ENCODE data around the gene TLE2.
"Not testable (repeated sequence)": the region's sequence is repeated elsewhere in the genome, so short reads cannot be mapped to it uniquely, and the experiment has no call there.

TLE2 gene

DNA sequence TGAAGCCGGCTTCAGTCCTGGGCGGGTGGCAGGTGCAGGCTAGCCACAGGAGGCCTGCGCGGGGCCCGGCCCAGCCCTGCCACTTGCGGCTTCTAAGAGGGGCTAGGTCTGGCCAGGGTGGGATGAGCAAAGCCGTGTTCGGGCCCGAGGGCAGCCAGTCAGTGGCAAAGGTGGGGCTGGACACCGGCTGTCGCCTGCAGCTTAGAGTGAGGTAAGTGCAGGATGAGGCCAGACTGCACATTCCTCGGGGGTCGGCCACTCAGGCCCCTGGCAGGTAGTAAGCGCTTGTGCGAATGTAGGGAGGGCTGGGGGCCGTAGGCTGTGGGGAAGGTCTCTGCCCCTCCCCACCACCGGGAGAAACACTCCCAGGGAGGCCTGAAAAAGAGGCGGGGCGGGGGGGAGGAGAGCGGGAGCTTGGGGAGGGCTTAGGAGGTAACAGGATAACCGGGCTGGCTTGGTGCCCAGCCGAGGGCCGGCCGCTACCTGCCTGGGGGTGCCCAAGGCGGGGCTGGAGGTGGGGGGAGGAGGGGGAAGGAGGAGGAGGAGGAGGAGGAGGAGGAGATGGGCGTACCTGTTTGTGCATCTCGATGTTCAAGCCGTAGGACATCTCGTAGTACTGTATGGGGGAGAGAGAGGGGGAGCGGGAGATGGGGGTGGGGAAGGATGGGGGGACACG lies 26.8 kb upstream of the TLE2 start:
- peaks cover 14 to 72% (median 50%) of the 10 kb centered on the region in 4 experiments for H3K36me3 ChIP-seq (ENCODE audit: control insufficient read depth in 4 of 4, insufficient read depth in 4 of 4, low read length in 3 of 4)

DNA sequence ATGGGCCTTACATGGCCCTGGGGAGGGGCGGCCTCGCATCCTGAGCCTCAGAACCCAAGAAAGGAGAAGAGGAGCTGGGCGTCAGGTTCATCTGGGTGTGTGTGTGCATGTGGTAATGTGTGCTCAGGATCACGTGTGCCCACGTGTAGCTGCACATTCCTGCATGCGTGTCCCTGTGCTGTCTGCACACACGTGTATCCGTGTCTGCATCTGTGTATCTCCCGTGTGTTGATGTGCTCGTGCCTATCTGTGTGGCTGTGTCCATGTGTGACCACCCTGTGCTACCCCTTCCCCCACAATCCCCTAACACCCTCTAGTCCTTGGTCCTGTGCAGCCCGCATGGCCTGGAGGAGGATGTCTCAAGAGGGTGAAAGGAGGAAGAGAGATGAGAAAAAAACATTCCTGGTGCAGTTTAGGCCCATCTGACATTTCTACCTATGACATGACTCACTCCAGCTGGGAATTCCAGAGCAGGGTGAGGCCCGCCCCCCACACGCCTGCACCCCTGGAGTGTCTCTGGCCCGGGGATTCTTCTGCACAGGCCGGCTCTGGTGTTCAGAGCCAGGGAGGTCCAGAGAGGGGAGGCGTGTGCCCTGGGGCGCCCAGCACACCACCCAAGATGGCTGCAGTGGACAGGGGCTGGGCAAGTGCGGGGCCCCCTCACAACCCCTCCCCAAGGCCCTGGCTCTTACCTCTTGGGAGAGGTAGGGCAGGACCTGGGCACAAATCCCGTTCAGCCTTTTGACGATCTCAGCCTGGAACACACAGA lies 26.1 kb upstream of the TLE2 start:
- H3K36me3 ChIP-seq (ENCODE audit: control insufficient read depth in 4 of 4, insufficient read depth in 4 of 4, low read length in 3 of 4): peaks cover 14 to 72% (median 50%) of the 10 kb centered on the region in 4 experiments
- POLR2A ChIA-PET: no interaction called here
- H3K4me1 ChIP-seq (ENCODE audit: control extremely low read depth in 1 of 4, control insufficient read depth in 4 of 4, insufficient read depth in 4 of 4, low read length in 3 of 4): peaks cover 0 to 6% (median 5%) of the 10 kb centered on the region in 4 experiments
- CTCF ChIA-PET: interaction anchor here (0.8 to 2.5 kb wide), 2 partner anchors 13 to 19 kb away, joined by 3 to 9 read pairs; no protein-coding TSS in a partner anchor
- H3K27me3 ChIP-seq (replicated peaks in 2 of 5; ENCODE audit: control insufficient read depth in 4 of 5, insufficient read depth in 5 of 5, low read length in 4 of 5): no peaks in the 10 kb centered on the region
- 95% methylated on average over 17 of the region's 20 CpGs for WGBS (ENCODE audit: insufficient coverage)
- H3K9me3 ChIP-seq (ENCODE audit: control extremely low read depth in 1 of 5, control insufficient read depth in 4 of 5, insufficient read depth in 2 of 5, low read depth in 1 of 5, low read length in 4 of 5): no peaks in the 10 kb centered on the region
- H3K27ac ChIP-seq (ENCODE audit: insufficient read depth in 1 of 2, low read depth in 1 of 2, low read length in 2 of 2, poor library complexity in 1 of 2, severe bottlenecking in 2 of 2): no peak overlapping the region
- DNase-seq: no peak
- H3K4me3 ChIP-seq (ENCODE audit: control insufficient read depth in 1 of 7, extremely low read depth in 1 of 7, insufficient read depth in 4 of 7, low read depth in 2 of 7, low read length in 6 of 7): no peak overlapping the region

More for the DNA sequence above, 26.8 kb upstream of the TLE2 start:
- WGBS (ENCODE audit: insufficient coverage): 88% methylated on average over 22 of the region's 31 CpGs
- peaks cover 0 to 13% (median 10%) of the 10 kb centered on the region in 4 experiments for H3K4me1 ChIP-seq (ENCODE audit: control extremely low read depth in 1 of 4, control insufficient read depth in 4 of 4, insufficient read depth in 4 of 4, low read length in 3 of 4)
- no peaks in the 10 kb centered on the region for H3K9me3 ChIP-seq (ENCODE audit: control extremely low read depth in 1 of 5, control insufficient read depth in 4 of 5, insufficient read depth in 2 of 5, low read depth in 1 of 5, low read length in 4 of 5)
- ChIA-PET CTCF (no interaction called here), POLR2A (no interaction called here)
- DNase-seq: no peak
- no peak overlapping the region for H3K27ac ChIP-seq (ENCODE audit: insufficient read depth in 1 of 2, low read depth in 1 of 2, low read length in 2 of 2, poor library complexity in 1 of 2, severe bottlenecking in 2 of 2)
- no peaks in the 10 kb centered on the region for H3K27me3 ChIP-seq (replicated peaks in 2 of 5; ENCODE audit: control insufficient read depth in 4 of 5, insufficient read depth in 5 of 5, low read length in 4 of 5)
- no peak overlapping the region for H3K4me3 ChIP-seq (ENCODE audit: control insufficient read depth in 1 of 7, extremely low read depth in 1 of 7, insufficient read depth in 4 of 7, low read depth in 2 of 7, low read length in 6 of 7)

DNA sequence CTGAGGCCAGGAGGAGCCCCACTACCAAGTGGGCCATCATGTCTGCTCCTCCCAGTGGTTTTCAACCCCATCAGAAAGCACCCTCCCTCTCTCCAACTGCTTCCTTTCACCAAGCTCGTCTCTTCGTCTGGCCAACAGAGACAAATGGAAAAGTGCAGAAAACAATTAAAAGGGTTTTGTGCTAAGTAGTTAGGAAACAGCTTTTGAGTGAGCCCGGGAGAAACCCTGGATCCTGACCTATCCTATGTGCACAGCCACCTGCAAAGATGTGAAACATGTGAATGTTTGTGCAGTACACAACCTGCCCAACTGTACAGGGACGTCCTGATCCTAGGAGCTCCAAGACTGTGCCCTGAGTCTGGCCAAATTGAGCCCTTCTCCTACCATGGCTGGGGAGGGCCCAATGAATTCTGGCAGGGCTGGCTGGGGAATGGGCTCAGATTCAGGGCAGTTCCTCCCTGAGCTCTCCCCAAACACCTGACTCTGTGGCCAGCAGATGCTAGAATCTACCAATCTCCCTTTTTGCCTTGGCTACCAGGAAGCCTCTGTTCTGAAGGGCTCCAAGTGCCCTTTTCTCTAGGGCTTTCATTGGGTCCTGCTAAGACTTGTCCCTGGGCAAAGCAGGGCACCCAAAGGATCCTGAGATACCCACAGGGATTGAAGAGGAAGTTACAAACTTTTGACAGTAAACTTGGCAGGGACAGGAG lies 25.3 kb upstream of the TLE2 start:
- no peaks in the 10 kb centered on the region for H3K27me3 ChIP-seq (replicated peaks in 2 of 5; ENCODE audit: control insufficient read depth in 4 of 5, insufficient read depth in 5 of 5, low read length in 4 of 5)
- DNase-seq: no peak
- no peak overlapping the region for H3K27ac ChIP-seq (ENCODE audit: insufficient read depth in 1 of 2, low read depth in 1 of 2, low read length in 2 of 2, poor library complexity in 1 of 2, severe bottlenecking in 2 of 2)
- H3K4me1 ChIP-seq (ENCODE audit: control extremely low read depth in 1 of 4, control insufficient read depth in 4 of 4, insufficient read depth in 4 of 4, low read length in 3 of 4): no peaks in the 10 kb centered on the region
- H3K9me3 ChIP-seq (ENCODE audit: control extremely low read depth in 1 of 5, control insufficient read depth in 4 of 5, insufficient read depth in 2 of 5, low read depth in 1 of 5, low read length in 4 of 5): no peaks in the 10 kb centered on the region
- H3K4me3 ChIP-seq (ENCODE audit: control insufficient read depth in 1 of 7, extremely low read depth in 1 of 7, insufficient read depth in 4 of 7, low read depth in 2 of 7, low read length in 6 of 7): no peak overlapping the region
- ChIA-PET POLR2A (no interaction called here), CTCF (interaction anchor here (0.8 to 2.5 kb wide), 3 partner anchors 12 to 18 kb away, joined by 3 to 9 read pairs (median 8); no protein-coding TSS in a partner anchor)
- peaks cover 11 to 65% (median 46%) of the 10 kb centered on the region in 4 experiments for H3K36me3 ChIP-seq (ENCODE audit: control insufficient read depth in 4 of 4, insufficient read depth in 4 of 4, low read length in 3 of 4)
- 83% methylated on average over 2 of the region's 4 CpGs for WGBS (ENCODE audit: insufficient coverage)

DNA sequence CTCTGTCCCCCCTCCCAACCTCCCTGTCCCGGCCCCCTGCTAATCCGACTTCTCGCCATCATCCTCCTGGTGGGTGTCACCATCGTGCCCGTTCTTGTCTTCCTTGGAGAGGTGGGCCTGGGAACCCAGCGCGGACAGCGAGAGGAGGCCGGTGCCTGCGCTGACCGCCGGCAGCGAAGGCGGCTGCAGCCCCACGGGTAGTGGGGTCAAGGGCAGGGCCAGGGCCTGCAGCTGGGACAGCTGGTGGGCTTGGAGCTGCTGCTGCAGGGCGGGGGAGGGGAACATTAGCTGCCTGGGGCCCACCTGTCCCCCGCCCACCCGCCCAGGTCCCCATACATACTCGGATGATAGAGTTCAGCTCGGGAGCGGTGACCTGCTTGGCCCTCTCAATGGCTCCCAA lies 24.7 kb upstream of the TLE2 start:
- Histone ChIP-seq H3K4me3 (ENCODE audit: control insufficient read depth in 1 of 7, extremely low read depth in 1 of 7, insufficient read depth in 4 of 7, low read depth in 2 of 7, low read length in 6 of 7) (no peak overlapping the region), H3K27me3 (replicated peaks in 2 of 5; ENCODE audit: control insufficient read depth in 4 of 5, insufficient read depth in 5 of 5, low read length in 4 of 5) (no peaks in the 10 kb centered on the region), H3K4me1 (ENCODE audit: control extremely low read depth in 1 of 4, control insufficient read depth in 4 of 4, insufficient read depth in 4 of 4, low read length in 3 of 4) (no peaks in the 10 kb centered on the region), H3K36me3 (ENCODE audit: control insufficient read depth in 4 of 4, insufficient read depth in 4 of 4, low read length in 3 of 4) (peaks cover 11 to 62% (median 44%) of the 10 kb centered on the region in 4 experiments), H3K27ac (ENCODE audit: insufficient read depth in 1 of 2, low read depth in 1 of 2, low read length in 2 of 2, poor library complexity in 1 of 2, severe bottlenecking in 2 of 2) (no peak overlapping the region), H3K9me3 (ENCODE audit: control extremely low read depth in 1 of 5, control insufficient read depth in 4 of 5, insufficient read depth in 2 of 5, low read depth in 1 of 5, low read length in 4 of 5) (no peaks in the 10 kb centered on the region)
- ChIA-PET POLR2A (interaction anchor here (1.4 kb wide), 1 partner anchor 9 kb away, joined by 4 read pairs; the partner anchor contains the start of gene TLE5), CTCF (interaction anchor here (2.2 to 2.5 kb wide), 3 partner anchors 14 to 91 kb away, joined by 8 to 12 read pairs (median 9); no protein-coding TSS in a partner anchor)
- no peak for DNase-seq
- WGBS (ENCODE audit: insufficient coverage): 97% methylated on average over 16 of the region's 21 CpGs

DNA sequence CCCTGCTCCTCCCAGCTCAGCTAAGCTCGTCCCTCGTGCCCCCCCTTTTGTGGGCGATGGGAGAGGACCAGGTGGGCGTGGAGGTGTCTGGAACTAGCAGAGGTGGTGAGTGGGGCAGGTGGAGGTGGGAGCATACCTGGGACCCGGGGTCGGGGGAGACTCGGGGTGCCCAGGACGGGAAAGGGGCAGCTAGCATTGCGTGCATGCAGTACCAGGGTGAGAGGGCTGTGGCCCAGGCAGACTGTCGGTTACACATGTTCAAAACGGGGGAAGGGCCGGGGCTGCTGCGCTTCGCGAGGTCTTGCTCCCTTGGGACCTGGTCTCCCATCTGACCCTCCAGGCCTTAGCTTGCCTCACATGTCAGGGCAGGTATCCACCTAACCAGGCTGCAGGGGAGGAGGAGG lies 24.1 kb upstream of the TLE2 start:
- ChIA-PET POLR2A (interaction anchor here (0.6 to 1.4 kb wide), 2 partner anchors 9 to 501 kb away, joined by 4 read pairs; partner anchors contain the start of gene TLE5), CTCF (interaction anchor here (1.4 to 2.5 kb wide), 4 partner anchors 13 to 90 kb away, joined by 4 to 12 read pairs (median 8); no protein-coding TSS in a partner anchor)
- Histone ChIP-seq H3K9me3 (ENCODE audit: control extremely low read depth in 1 of 5, control insufficient read depth in 4 of 5, insufficient read depth in 2 of 5, low read depth in 1 of 5, low read length in 4 of 5) (no peaks in the 10 kb centered on the region), H3K4me1 (ENCODE audit: control extremely low read depth in 1 of 4, control insufficient read depth in 4 of 4, insufficient read depth in 4 of 4, low read length in 3 of 4) (peaks cover 0 to under 1% (median under 1%) of the 10 kb centered on the region in 4 experiments), H3K36me3 (ENCODE audit: control insufficient read depth in 4 of 4, insufficient read depth in 4 of 4, low read length in 3 of 4) (peaks cover 11 to 56% (median 38%) of the 10 kb centered on the region in 4 experiments), H3K27me3 (replicated peaks in 2 of 5; ENCODE audit: control insufficient read depth in 4 of 5, insufficient read depth in 5 of 5, low read length in 4 of 5) (no peaks in the 10 kb centered on the region), H3K4me3 (ENCODE audit: control insufficient read depth in 1 of 7, extremely low read depth in 1 of 7, insufficient read depth in 4 of 7, low read depth in 2 of 7, low read length in 6 of 7) (no peak overlapping the region), H3K27ac (ENCODE audit: insufficient read depth in 1 of 2, low read depth in 1 of 2, low read length in 2 of 2, poor library complexity in 1 of 2, severe bottlenecking in 2 of 2) (no peak overlapping the region)
- WGBS (ENCODE audit: insufficient coverage): 88% methylated on average over 11 of the region's 15 CpGs
- no peak for DNase-seq

DNA sequence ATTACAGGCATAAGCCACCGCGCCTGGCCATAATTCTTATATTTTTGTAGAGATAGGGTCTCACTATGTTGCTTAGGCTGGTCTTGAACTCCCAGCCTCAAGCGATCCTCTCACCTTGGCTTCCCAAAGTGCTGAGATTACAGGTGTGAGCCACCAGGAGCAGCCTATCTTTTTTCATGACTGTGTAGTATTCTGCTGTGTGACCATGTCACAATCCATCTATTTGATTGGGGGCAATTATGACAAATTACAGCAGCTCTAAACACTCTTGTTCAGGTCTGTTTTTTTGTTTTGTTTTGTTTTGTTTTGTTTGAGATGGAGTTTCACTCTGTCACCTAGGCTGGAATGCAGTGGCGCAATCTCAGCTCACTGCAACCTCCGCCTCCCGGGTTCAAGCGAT lies 20.9 kb upstream of the TLE2 start:
- H3K36me3 ChIP-seq (ENCODE audit: control insufficient read depth in 4 of 4, insufficient read depth in 4 of 4, low read length in 3 of 4): peaks cover 6 to 25% (median 13%) of the 10 kb centered on the region in 4 experiments
- peaks cover 3 to 16% (median 9%) of the 10 kb centered on the region in 4 experiments for H3K4me1 ChIP-seq (ENCODE audit: control extremely low read depth in 1 of 4, control insufficient read depth in 4 of 4, insufficient read depth in 4 of 4, low read length in 3 of 4)
- POLR2A ChIA-PET; H3K27me3 ChIP-seq (replicated peaks in 2 of 5; ENCODE audit: control insufficient read depth in 4 of 5, insufficient read depth in 5 of 5, low read length in 4 of 5); H3K27ac ChIP-seq (ENCODE audit: insufficient read depth in 1 of 2, low read depth in 1 of 2, low read length in 2 of 2, poor library complexity in 1 of 2, severe bottlenecking in 2 of 2); DNase-seq; CTCF ChIA-PET; H3K4me3 ChIP-seq (ENCODE audit: control insufficient read depth in 1 of 7, extremely low read depth in 1 of 7, insufficient read depth in 4 of 7, low read depth in 2 of 7, low read length in 6 of 7); H3K9me3 ChIP-seq (ENCODE audit: control extremely low read depth in 1 of 5, control insufficient read depth in 4 of 5, insufficient read depth in 2 of 5, low read depth in 1 of 5, low read length in 4 of 5): not testable (repeated sequence)
- 93% methylated on average over 3 of the region's 7 CpGs for WGBS (ENCODE audit: insufficient coverage)

Measured in common myeloid progenitor, CD34-positive (primary cell).